Astrocyte (in vitro differentiated cells and primary cell): Measurements from ENCODE around the gene MIF. TPM values are rescaled to one million over a fixed set of nuclear protein-coding genes. Genes with fewer than 3 reads are reported as not detected.
A peak's percentile ranks its signal among the peaks of the same experiment; 100 is the strongest.
"Not testable (repeated sequence)": the region's sequence is repeated elsewhere in the genome, so short reads cannot be mapped to it uniquely, and the experiment has no call there.

Experiments used
- DNase-seq: peaks from one replicate; pipeline ENCODE4 v3.0.0-alpha.2; 2010; ENCODE audit warnings: low read depth
- FAIRE-seq: peaks from 2 replicates; lab custom pipeline; 2011; peaks lifted over from hg19 to GRCh38; lab: Jason Lieb, UNC
- H2AFZ ChIP-seq: 2 replicates; pipeline ENCODE4 v1.6.0; 2012; ENCODE audit warnings: low read depth, low read length, inconsistent platforms
- H3K27ac ChIP-seq: 2 replicates; pipeline ENCODE4 v1.5.1; 2011; ENCODE audit warnings: low read depth, low read length, inconsistent platforms
- H3K27me3 ChIP-seq: 2 replicates; pipeline ENCODE4 v1.6.0; 2011; ENCODE audit warnings: low read length, inconsistent platforms; ENCODE audit not compliant: insufficient read depth
- H3K36me3 ChIP-seq: 2 replicates; pipeline ENCODE4 v1.5.1; 2011; ENCODE audit warnings: low read length, inconsistent platforms; ENCODE audit not compliant: insufficient read depth
- H3K4me1 ChIP-seq: 2 replicates; pipeline ENCODE4 v1.5.1; 2011; ENCODE audit warnings: low read length, inconsistent platforms; ENCODE audit not compliant: insufficient read depth
- H3K4me2 ChIP-seq: 2 replicates; pipeline ENCODE4 v1.6.0; 2012; ENCODE audit warnings: low read length, inconsistent platforms
- H3K4me3 ChIP-seq: 2 replicates; pipeline ENCODE4 v1.5.1; 2011; ENCODE audit warnings: low read depth, mild to moderate bottlenecking, low read length, inconsistent platforms; ENCODE audit not compliant: insufficient read depth
- H3K79me2 ChIP-seq: 2 replicates; pipeline ENCODE4 v1.6.0; 2012; ENCODE audit warnings: mild to moderate bottlenecking, low read length, inconsistent platforms; ENCODE audit not compliant: insufficient read depth
- H3K9ac ChIP-seq: 2 replicates; pipeline ENCODE4 v1.6.0; 2012; ENCODE audit warnings: mild to moderate bottlenecking, low read length, inconsistent platforms
- H3K9me3 ChIP-seq: 2 replicates; pipeline ENCODE4 v1.5.1; 2012; ENCODE audit warnings: low read depth, mild to moderate bottlenecking, low read length, inconsistent platforms; ENCODE audit not compliant: insufficient read depth
- H4K20me1 ChIP-seq: 2 replicates; pipeline ENCODE4 v1.6.0; 2012; ENCODE audit warnings: low read length, inconsistent platforms; ENCODE audit not compliant: insufficient read depth
- H3K27ac Mint-ChIP-seq: one replicate; pipeline ENCODE4 v1.8.0; 2021; ENCODE audit warnings: mild to moderate bottlenecking, mixed read lengths; ENCODE audit not compliant: unreplicated experiment
- H3K27me3 Mint-ChIP-seq: one replicate; pipeline ENCODE4 v1.8.0; 2021; ENCODE audit warnings: low read depth, mixed read lengths; ENCODE audit not compliant: unreplicated experiment
- H3K36me3 Mint-ChIP-seq: one replicate; pipeline ENCODE4 v1.8.0; 2021; ENCODE audit warnings: low read depth, mixed read lengths; ENCODE audit not compliant: unreplicated experiment
- H3K4me1 Mint-ChIP-seq: one replicate; pipeline ENCODE4 v1.8.0; 2021; ENCODE audit warnings: low read depth, mixed read lengths; ENCODE audit not compliant: unreplicated experiment
- H3K4me3 Mint-ChIP-seq: one replicate; pipeline ENCODE4 v1.8.0; 2021; ENCODE audit warnings: mild to moderate bottlenecking, moderate library complexity, mixed read lengths; ENCODE audit not compliant: unreplicated experiment
- H3K9me3 Mint-ChIP-seq: one replicate; pipeline ENCODE4 v1.8.0; 2021; ENCODE audit warnings: mild to moderate bottlenecking, mixed read lengths; ENCODE audit not compliant: unreplicated experiment
- CTCF ChIP-seq: IDR thresholded peaks from 2 replicates; pipeline ENCODE4 v1.5.1; 2011; ENCODE audit warnings: low read depth, mild to moderate bottlenecking, inconsistent platforms, low read length, moderate library complexity; ENCODE audit not compliant: insufficient read depth
- EZH2 ChIP-seq: IDR thresholded peaks from 2 replicates; pipeline ENCODE4 v1.6.1; 2012; ENCODE audit warnings: mild to moderate bottlenecking, low read length, inconsistent platforms; ENCODE audit not compliant: insufficient read depth
- total RNA-seq: library from RNA; stranded (reverse); gene quantifications from 2 replicates; pipeline ENCODE4 v1.2.1, GENCODE V29; 2021

MIF gene
- total RNA-seq, 1 donor from 2014 or later: 906 TPM

- H3K27ac Mint-ChIP-seq: no peak overlapping the region
- TF ChIP-seq CTCF: peak; percentile 45
- no peak for TF ChIP-seq EZH2
- FAIRE-seq (no peak), DNase-seq (no peak)
- Histone ChIP-seq H3K9me3 (no peaks in the 10 kb centered on the region), H3K4me1 (peaks cover 7% of the 10 kb centered on the region), H3K4me3 (no peak overlapping the region), H2AFZ (no peak overlapping the region), H3K27ac (no peak overlapping the region), H3K27me3 (no peaks in the 10 kb centered on the region), H4K20me1 (no peaks in the 10 kb centered on the region), H3K9ac (no peak overlapping the region), H3K36me3 (no peaks in the 10 kb centered on the region), H3K4me2 (no peak overlapping the region), H3K79me2 (no peaks in the 10 kb centered on the region)
- H3K4me3 Mint-ChIP-seq: no peak overlapping the region
- no peaks in the 10 kb centered on the region for H3K27me3 Mint-ChIP-seq
- H3K4me1 Mint-ChIP-seq: peaks cover 7% of the 10 kb centered on the region
- no peaks in the 10 kb centered on the region for H3K9me3 Mint-ChIP-seq
- peaks cover 12% of the 10 kb centered on the region for H3K36me3 Mint-ChIP-seq
These were observed 32.1 kb upstream of the MIF start for GRCh38 chr22:23862103-23862502.

DNA sequence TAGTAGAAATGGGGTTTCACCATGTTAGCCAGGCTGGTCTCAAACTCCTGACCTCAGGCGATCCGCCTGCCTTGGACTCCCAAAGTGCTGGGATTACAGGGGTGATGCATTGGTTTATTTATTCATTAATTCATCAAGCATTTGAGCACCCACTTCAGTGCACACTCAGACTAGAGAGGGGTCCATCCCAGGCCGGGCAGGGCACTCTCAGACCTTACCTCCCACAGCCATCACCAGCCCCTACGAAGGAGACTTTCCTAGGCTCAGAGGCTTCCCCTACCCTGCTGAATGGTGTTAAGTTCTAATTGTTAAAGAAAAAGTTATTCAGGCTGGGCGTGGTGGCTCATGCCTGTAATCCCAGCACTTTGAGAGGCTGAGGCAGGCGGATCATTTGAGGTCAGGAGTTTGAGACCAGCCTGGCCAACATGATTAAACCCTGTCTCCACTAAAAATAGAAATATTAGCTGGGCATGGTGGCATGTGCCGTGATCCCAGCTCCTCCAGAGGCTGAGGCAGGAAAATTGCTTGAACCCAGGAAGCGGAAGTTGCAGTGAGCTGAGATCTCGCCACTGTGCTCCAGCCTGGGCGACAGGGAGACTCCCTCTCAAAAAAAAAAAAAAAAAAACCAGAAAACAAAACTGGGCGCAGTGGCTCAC is 29.6 kb upstream of the MIF start:
- not testable (repeated sequence) for H2AFZ ChIP-seq, H3K36me3 ChIP-seq, H3K27me3 Mint-ChIP-seq, DNase-seq, H3K9me3 ChIP-seq, H3K9me3 Mint-ChIP-seq, H3K27ac Mint-ChIP-seq, H3K4me1 ChIP-seq, H4K20me1 ChIP-seq, H3K79me2 ChIP-seq, H3K4me3 Mint-ChIP-seq, H3K27me3 ChIP-seq, H3K4me2 ChIP-seq, H3K4me3 ChIP-seq, FAIRE-seq, H3K4me1 Mint-ChIP-seq, H3K27ac ChIP-seq, H3K9ac ChIP-seq
- H3K36me3 Mint-ChIP-seq: peaks cover 33% of the 10 kb centered on the region

DNA sequence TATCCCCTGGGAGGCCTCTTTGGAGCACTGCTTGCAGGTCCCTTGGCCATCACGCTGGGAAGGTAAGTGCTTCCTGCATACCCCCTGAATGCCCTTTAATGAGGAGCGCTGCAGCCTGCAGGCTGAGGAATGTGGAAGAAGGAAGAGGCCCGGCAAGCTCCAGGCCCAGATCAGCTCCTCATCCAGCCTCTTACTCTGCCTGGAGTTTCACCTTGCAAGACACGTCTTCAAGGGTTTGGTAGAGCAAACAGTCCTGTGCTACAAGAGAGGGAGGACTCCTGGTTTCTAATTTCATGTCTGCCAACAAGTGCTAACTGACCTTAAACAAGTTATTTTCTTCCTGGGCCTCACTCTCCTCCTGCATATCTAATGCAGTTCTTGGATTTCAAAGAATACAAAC is 25.6 kb upstream of the MIF start:
- Histone ChIP-seq H2AFZ (no peak overlapping the region), H3K36me3 (no peaks in the 10 kb centered on the region), H3K79me2 (no peaks in the 10 kb centered on the region), H3K4me3 (no peak overlapping the region), H3K4me1 (no peaks in the 10 kb centered on the region), H3K27me3 (no peaks in the 10 kb centered on the region), H3K9ac (no peak overlapping the region), H4K20me1 (no peaks in the 10 kb centered on the region), H3K4me2 (no peak overlapping the region), H3K27ac (no peak overlapping the region), H3K9me3 (no peaks in the 10 kb centered on the region)
- H3K9me3 Mint-ChIP-seq: no peaks in the 10 kb centered on the region
- H3K4me3 Mint-ChIP-seq: no peak overlapping the region
- H3K27me3 Mint-ChIP-seq: no peaks in the 10 kb centered on the region
- H3K27ac Mint-ChIP-seq: no peak overlapping the region
- DNase-seq (no peak), FAIRE-seq (no peak)
- H3K36me3 Mint-ChIP-seq: peaks cover 35% of the 10 kb centered on the region
- TF ChIP-seq EZH2: no peak
- no peak for TF ChIP-seq CTCF
- no peaks in the 10 kb centered on the region for H3K4me1 Mint-ChIP-seq
